GM15510 (cell line): ENCODE results near the gene FUZ.

Source experiments
- POLR2A ChIP-seq: IDR thresholded peaks from 3 replicates; pipeline ENCODE4 v1.6.1; 2011; ENCODE audit warnings: borderline replicate concordance; ENCODE audit not compliant: insufficient read length; ENCODE audit errors: extremely low read depth

FUZ gene

GRCh38 chr19:49812997-49813861, at the start of gene FUZ:
FUZ (minus strand) TSS chr19:49813292; CDS start chr19:49813106, 186 bp downstream.
- TF ChIP-seq POLR2A, result no peak

GRCh38 chr19:49862391-49863253, 49.5 kb upstream of the FUZ start:
- no peak for TF ChIP-seq POLR2A

GRCh38 chr19:49861541-49862378, 48.7 kb upstream of the FUZ start:
- TF ChIP-seq POLR2A, result no peak

GRCh38 chr19:49861107-49861506, 48.0 kb upstream of the FUZ start:
- TF ChIP-seq POLR2A, result no peak

GRCh38 chr19:49860336-49861102, 47.4 kb upstream of the FUZ start:
- no peak for TF ChIP-seq POLR2A

DNA sequence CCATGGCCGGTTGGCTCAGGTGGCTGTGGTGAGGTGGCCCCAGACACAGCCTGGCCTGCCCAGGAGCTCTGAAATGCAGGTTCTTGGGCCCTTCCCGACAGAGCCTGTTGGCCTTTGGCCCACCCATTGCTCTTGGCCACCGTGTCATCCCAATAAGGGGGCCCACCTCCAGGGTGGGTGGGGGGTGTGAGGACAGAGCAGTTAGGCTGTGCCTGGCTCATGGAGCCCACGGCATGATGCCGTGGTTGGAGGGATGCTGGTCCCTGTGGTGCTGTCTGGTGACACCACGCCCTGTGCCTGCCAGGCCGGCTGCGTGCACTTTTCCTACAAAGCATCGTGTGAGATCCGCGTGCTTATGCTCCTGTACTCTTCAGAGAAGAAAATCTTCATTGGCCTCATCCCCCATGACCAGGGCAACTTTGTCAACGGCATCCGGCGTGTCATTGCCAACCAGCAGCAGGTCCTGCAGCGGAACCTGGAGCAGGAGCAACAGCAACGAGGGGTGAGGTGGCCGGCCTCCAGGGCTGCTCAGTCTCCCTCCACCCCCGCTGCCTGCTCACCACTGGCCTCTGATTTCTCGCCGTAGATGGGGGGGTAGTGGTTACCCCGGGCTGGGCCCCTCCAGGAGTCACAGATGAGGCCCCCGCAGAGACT, 46.7 kb upstream of the FUZ start:
- TF ChIP-seq POLR2A, result no peak

DNA sequence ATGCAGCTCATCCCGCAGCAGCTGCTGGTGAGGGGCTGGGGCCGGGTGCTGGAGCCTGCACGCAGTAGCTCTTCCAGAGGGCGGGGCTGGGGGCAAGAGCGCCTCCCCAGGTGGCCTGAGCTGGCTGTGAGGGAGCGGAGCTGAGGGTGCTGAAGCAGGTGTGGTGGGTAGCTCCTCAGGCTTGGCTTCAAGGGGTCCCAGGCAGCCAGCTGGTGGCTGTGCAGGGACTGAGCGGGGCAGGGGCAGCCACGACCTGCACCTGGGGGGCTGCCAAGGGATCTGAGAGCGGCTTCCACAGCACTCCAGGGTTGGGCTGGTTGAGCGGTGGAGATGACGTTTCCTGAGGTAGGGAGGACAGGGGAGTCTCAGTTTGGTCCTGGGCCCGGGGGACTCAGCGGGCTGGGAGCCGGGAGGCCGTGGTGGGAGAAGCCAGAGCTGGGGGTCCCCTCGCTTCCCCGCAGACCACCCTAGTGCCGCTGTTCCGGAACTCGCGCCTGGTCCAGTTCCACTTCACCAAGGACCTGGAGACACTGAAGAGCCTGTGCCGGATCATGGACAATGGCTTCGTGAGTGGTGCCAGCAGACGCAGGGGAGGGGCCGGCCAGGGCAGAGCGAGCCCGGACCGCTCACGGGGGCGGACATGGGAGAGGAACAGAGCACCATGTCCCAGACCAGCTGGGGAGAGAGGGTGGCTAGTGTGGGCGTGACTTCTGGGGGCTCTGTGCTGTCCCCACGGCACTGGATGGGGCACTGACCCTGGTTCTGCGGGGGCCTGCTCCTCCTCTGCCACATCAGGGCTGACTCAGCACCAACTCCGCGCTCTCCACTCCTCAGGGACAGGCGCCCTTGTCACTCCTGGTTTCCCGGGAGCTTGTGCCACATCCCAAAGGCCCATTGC, 45.2 kb upstream of the FUZ start:
- TF ChIP-seq POLR2A, result no peak

DNA sequence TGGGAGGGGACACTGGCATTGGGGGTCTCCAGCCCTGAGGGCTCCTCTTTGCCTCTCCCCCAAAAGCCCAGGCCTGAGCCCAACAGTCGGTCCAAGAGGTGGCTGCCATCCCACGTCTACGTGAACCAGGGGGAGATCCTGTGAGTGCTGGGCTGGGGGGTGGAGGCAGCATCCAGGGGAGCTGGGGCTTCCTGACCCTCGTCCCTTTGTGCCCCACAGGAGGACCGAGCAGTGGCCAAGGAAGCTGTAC, 44.7 kb upstream of the FUZ start:
- TF ChIP-seq POLR2A, result no peak

DNA sequence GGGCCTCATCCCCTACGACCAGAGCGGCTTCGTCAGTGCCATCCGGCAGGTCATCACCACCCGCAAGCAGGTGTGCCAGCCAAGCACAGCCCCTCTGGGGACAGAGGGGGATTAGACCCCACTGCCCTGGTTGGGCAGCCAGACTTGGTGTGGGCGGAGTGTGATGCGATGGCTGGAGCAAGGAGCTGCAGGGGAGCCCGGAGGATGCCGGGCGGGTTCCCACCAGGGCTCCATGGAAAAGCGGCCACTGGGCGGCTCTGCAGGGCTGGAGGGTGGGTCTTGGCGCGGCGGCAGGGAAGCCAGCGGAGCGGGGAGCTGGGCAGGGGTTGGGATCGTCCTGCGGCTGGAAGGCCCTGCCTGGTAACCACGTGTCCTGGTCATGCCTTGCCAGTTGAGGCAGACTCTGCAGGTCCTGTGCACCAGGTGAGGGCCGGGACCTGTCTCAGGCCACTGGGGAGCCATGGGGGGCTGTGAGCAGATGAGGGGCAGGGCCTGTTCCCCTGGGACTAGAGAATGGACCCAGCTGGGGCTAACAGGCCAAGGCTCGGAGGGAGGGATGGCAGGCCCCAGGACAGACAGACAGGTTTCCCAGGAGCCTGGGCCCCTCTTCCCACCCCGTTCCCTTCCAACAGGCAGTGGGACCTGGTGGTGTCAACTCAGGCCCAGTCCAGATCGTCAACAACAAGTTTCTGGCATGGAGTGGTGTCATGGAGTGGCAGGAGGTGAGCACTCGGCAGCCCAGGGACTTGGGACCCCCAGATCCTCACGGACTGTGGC, 44.2 kb upstream of the FUZ start:
- TF ChIP-seq POLR2A, result peak; percentile 18

- TF ChIP-seq POLR2A, result no peak
These were observed 43.5 kb upstream of the FUZ start for GRCh38 chr19:49856574-49857021.

DNA sequence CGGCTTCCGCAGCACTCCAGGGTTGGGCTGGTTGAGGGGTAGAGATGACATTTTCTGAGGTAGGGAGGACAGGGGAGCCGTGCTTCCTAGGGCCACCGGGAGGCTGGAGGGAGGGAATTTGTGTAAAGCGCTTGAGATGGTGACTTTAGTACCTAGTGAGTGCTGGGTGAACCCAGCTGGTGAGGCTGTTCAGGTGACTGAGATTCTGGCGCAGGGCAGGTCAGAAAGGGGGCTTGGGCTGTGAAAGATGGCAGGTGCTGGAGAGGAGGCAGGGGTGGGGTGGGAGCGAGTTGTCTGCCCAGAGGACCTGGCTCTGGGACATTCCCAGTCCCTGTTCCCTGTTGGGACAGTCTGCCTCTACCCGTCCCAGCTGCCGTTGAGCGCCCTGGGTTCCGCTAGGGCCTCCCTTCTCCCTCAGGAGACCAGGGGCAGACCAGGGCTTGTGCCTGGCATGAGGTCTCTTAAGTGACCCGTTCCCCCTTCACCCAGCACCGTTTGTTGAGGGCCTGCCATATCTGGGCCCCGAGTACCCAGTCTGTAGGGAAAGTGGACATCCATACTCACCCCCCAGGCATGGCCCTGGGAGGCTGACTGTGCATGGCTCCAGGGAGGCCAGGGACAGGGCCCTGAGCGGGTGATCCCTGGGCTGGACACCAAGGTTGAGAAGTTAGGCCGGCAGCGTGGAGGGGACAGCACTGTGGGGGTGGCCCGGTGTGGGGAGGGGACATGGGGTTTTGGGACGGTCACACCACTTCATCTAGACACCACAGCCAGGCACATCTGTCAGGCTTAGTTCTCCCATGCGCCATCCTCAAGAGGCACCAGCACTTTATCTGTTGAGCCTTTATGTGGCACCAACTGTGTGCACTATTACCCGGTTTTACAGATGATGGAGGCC, 42.8 kb upstream of the FUZ start:
- TF ChIP-seq POLR2A, result no peak

DNA sequence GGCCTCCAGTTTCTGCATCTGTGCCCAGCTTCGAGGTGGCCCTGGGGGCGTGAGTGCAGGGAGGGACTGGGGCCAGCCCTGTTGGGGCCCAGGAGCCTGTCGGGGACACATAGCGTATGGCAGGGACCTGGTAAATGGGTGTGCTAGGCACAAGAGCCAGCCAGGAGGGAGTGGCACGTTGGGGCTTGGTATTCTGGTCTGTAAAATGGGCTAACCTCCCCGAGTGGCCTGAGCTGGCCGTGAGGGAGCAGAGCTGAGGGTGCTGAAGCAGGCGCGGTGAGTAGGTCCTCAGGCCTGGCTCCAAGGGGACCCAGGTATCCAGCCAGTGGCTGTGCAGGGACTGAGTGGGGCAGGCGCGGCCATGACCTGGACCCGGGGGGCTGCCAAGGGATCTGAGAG, 42.2 kb upstream of the FUZ start:
- TF ChIP-seq POLR2A, result no peak
